ENCODE measurements around the gene PRKAR2B.
A peak's percentile ranks its signal among the peaks of the same experiment; 100 is the strongest.

Gene PRKAR2B
- total RNA-seq = 0.62 to 0.74 reads per million in 2 donors

- DNase-seq = peak; percentile 35 to 78 (median 63)
These were observed at the start of gene PRKAR2B for GRCh38 chr7:107044347-107045194. PRKAR2B (plus strand) TSS chr7:107044705; CDS start chr7:107044908, 203 bp downstream.

GRCh38 chr7:106994833-106995232 is 49.7 kb upstream of the PRKAR2B start:
- DNase-seq = no peak

GRCh38 chr7:106997487-106998271 is 46.8 kb upstream of the PRKAR2B start:
- no peak for DNase-seq

- DNase-seq = no peak
These were observed 45.5 kb upstream of the PRKAR2B start for GRCh38 chr7:106999023-106999422.

- DNase-seq = no peak
These were observed 43.0 kb upstream of the PRKAR2B start for GRCh38 chr7:107001490-107001889.

- no peak for DNase-seq
These were observed 42.4 kb upstream of the PRKAR2B start for GRCh38 chr7:107002126-107002525.

- DNase-seq = no peak
These were observed 41.9 kb upstream of the PRKAR2B start for GRCh38 chr7:107002529-107002998.

GRCh38 chr7:107007007-107007891 is 37.3 kb upstream of the PRKAR2B start:
- DNase-seq = no peak

- DNase-seq = no peak
These were observed 36.6 kb upstream of the PRKAR2B start for GRCh38 chr7:107007892-107008287.

GRCh38 chr7:107009846-107010203 is 34.7 kb upstream of the PRKAR2B start:
- no peak for DNase-seq

- no peak for DNase-seq
These were observed 31.8 kb upstream of the PRKAR2B start for GRCh38 chr7:107012691-107013090.

GRCh38 chr7:107014387-107015023 is 30.0 kb upstream of the PRKAR2B start:
- no peak for DNase-seq

- no peak for DNase-seq
These were observed 28.2 kb upstream of the PRKAR2B start for GRCh38 chr7:107016312-107016711.

- no peak for DNase-seq
These were observed 26.4 kb upstream of the PRKAR2B start for GRCh38 chr7:107017965-107018719.

- no peak for DNase-seq
These were observed 24.1 kb upstream of the PRKAR2B start for GRCh38 chr7:107020400-107020799.

GRCh38 chr7:107021600-107021999 is 22.9 kb upstream of the PRKAR2B start:
- DNase-seq = no peak

- no peak for DNase-seq
These were observed 20.9 kb upstream of the PRKAR2B start for GRCh38 chr7:107023522-107024151.

- DNase-seq = no peak
These were observed 19.6 kb upstream of the PRKAR2B start for GRCh38 chr7:107024906-107025305.

GRCh38 chr7:107025449-107026103 is 18.9 kb upstream of the PRKAR2B start:
- DNase-seq = no peak

- DNase-seq = no peak
These were observed 18.3 kb upstream of the PRKAR2B start for GRCh38 chr7:107026166-107026565.

All from T-helper 2 cell (primary cell).